ENCODE data around the gene DENND5B.

DNA sequence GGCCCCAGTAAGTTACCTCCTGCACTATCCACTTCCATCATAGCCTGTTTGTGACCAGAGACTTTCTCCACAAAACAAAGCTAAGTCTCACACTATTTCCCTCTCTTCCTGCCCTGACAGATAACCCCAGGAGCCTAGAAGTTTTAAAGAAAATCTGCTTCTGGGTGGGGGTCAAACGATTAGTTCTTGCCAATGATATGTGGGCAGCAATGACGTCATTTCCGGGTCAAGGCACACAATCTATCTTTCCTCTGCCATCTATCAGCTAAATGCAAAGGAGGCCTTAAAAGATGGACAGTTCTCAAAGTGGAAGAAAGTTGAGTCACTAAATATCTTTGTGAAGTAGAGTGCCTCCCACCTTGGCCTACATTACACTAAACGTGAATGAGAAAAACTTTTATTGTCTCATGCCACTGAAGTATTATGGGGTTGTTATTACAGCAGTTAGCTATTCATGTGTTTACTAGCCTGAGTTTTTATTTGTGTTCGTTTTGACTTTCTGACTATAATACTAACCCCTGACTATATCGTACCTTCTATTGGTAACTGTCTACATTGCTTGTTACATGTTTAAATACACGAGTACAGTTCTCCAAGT lies 86.2 kb downstream of the DENND5B start:
- TF ChIP-seq, protein P1, sequence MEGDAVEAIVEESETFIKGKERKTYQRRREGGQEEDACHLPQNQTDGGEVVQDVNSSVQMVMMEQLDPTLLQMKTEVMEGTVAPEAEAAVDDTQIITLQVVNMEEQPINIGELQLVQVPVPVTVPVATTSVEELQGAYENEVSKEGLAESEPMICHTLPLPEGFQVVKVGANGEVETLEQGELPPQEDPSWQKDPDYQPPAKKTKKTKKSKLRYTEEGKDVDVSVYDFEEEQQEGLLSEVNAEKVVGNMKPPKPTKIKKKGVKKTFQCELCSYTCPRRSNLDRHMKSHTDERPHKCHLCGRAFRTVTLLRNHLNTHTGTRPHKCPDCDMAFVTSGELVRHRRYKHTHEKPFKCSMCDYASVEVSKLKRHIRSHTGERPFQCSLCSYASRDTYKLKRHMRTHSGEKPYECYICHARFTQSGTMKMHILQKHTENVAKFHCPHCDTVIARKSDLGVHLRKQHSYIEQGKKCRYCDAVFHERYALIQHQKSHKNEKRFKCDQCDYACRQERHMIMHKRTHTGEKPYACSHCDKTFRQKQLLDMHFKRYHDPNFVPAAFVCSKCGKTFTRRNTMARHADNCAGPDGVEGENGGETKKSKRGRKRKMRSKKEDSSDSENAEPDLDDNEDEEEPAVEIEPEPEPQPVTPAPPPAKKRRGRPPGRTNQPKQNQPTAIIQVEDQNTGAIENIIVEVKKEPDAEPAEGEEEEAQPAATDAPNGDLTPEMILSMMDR (IDR thresholded peaks at IDR 0.05; ENCODE audit: low read depth, low read length, missing input control), result no peak
- no peak for TF ChIP-seq JUND (IDR thresholded peaks at IDR 0.05)
- TF ChIP-seq, protein P2, sequence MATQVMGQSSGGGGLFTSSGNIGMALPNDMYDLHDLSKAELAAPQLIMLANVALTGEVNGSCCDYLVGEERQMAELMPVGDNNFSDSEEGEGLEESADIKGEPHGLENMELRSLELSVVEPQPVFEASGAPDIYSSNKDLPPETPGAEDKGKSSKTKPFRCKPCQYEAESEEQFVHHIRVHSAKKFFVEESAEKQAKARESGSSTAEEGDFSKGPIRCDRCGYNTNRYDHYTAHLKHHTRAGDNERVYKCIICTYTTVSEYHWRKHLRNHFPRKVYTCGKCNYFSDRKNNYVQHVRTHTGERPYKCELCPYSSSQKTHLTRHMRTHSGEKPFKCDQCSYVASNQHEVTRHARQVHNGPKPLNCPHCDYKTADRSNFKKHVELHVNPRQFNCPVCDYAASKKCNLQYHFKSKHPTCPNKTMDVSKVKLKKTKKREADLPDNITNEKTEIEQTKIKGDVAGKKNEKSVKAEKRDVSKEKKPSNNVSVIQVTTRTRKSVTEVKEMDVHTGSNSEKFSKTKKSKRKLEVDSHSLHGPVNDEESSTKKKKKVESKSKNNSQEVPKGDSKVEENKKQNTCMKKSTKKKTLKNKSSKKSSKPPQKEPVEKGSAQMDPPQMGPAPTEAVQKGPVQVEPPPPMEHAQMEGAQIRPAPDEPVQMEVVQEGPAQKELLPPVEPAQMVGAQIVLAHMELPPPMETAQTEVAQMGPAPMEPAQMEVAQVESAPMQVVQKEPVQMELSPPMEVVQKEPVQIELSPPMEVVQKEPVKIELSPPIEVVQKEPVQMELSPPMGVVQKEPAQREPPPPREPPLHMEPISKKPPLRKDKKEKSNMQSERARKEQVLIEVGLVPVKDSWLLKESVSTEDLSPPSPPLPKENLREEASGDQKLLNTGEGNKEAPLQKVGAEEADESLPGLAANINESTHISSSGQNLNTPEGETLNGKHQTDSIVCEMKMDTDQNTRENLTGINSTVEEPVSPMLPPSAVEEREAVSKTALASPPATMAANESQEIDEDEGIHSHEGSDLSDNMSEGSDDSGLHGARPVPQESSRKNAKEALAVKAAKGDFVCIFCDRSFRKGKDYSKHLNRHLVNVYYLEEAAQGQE (IDR thresholded peaks at IDR 0.05), result no peak
- no peak for TF ChIP-seq YY1 (IDR thresholded peaks at IDR 0.05)
- no peak for TF ChIP-seq MAX (IDR thresholded peaks at IDR 0.05)
- TF ChIP-seq TAF1 (conservative IDR thresholded peaks at IDR 0.05), result no peak
- TF ChIP-seq RAD21 (IDR thresholded peaks at IDR 0.05), result no peak
- TF ChIP-seq FOXA1 (IDR thresholded peaks at IDR 0.05), result no peak
- no peak for TF ChIP-seq SP1 (IDR thresholded peaks at IDR 0.05)
- no peak for TF ChIP-seq ATF3 (IDR thresholded peaks at IDR 0.05)
- no peak for TF ChIP-seq HNF4G (IDR thresholded peaks at IDR 0.05)
- no peak for TF ChIP-seq ZBTB33 (IDR thresholded peaks at IDR 0.05)

Measured in liver (tissue), 3 donors.